Stimulated activated CD4-positive, alpha-beta T cell treated with anti-CD3 and anti-CD28 coated beads, TNF-alpha, amount 100 ng/mL, for 4 hours (primary cell): ENCODE data around the gene OPALIN.
"Not testable (repeated sequence)": the region's sequence is repeated elsewhere in the genome, so short reads cannot be mapped to it uniquely, and the experiment has no call there.

Experiments used
- DNase-seq, 3 experiments: peaks; one replicate each; pipeline ENCODE4 v3.0.0-alpha.2; 2020; ENCODE audit warnings: low read depth in 3 of 3

Gene OPALIN

GRCh38 chr10:96338279-96338925 lies 20.4 kb downstream of the OPALIN start:
- no peak for DNase-seq

GRCh38 chr10:96337106-96337505 lies 21.7 kb downstream of the OPALIN start:
- DNase-seq, result no peak

- DNase-seq, result no peak
These were observed 23.9 kb downstream of the OPALIN start for GRCh38 chr10:96334616-96335526.

- DNase-seq, result no peak
These were observed 25.7 kb downstream of the OPALIN start for GRCh38 chr10:96333101-96333500.

- no peak for DNase-seq
These were observed 31.3 kb downstream of the OPALIN start for GRCh38 chr10:96327462-96327861.

- no peak for DNase-seq
These were observed 33.0 kb downstream of the OPALIN start for GRCh38 chr10:96325719-96326373.

- DNase-seq, result no peak
These were observed 34.4 kb downstream of the OPALIN start for GRCh38 chr10:96324447-96324846.

- no peak for DNase-seq
These were observed 36.5 kb downstream of the OPALIN start for GRCh38 chr10:96322275-96322674.

GRCh38 chr10:96321822-96322221 lies 37.0 kb downstream of the OPALIN start:
- DNase-seq, result no peak

- no peak for DNase-seq
These were observed 38.9 kb downstream of the OPALIN start for GRCh38 chr10:96319754-96320474.

GRCh38 chr10:96317067-96317833 lies 41.6 kb downstream of the OPALIN start:
- DNase-seq, result no peak

GRCh38 chr10:96313344-96313743 lies 45.5 kb downstream of the OPALIN start:
- no peak for DNase-seq

GRCh38 chr10:96311180-96311715 lies 47.6 kb downstream of the OPALIN start:
- no peak for DNase-seq

GRCh38 chr10:96310321-96310669 lies 48.5 kb downstream of the OPALIN start:
- DNase-seq, result no peak

GRCh38 chr10:96309628-96310320 lies 49.0 kb downstream of the OPALIN start:
- DNase-seq, result no peak

- DNase-seq, result not testable (repeated sequence)
These were observed 49.9 kb downstream of the OPALIN start for GRCh38 chr10:96308854-96309253.

GRCh38 chr10:96306516-96306915 lies 52.3 kb downstream of the OPALIN start:
- DNase-seq, result no peak

- no peak for DNase-seq
These were observed 53.8 kb downstream of the OPALIN start for GRCh38 chr10:96305019-96305418.

GRCh38 chr10:96304230-96304629 lies 54.6 kb downstream of the OPALIN start, which contains the start of gene DNTT:
Gene DNTT, plus strand, starts transcription at chr10:96304434. Its CDS starts 64 bp downstream, at chr10:96304498.
- no peak for DNase-seq

GRCh38 chr10:96301616-96302015 lies 57.2 kb downstream of the OPALIN start:
- DNase-seq, result no peak
